HCT116 (cell line): Measurements from ENCODE around the gene CTBP1. TPM values are rescaled to one million over a fixed set of nuclear protein-coding genes. Genes with fewer than 3 reads are reported as not detected.

ENCODE experiments used
- ATAC-seq: fragments of 200-7000 bp; cut with Tn5 transposase; 2 replicates; pipeline ENCODE4 v1.9.1; 2020; ENCODE audit warnings: mild to moderate bottlenecking, moderate library complexity
- BruUV-seq: library from RNA; stranded (reverse); fragments of 400-500 nt; replicated peaks from 2 replicates; lab custom pipeline; 2021; lab: Mats Ljungman, UMichigan
- CTCF ChIA-PET: fragments of 300-600 bp; sonication (Branson Sonifier 250); formaldehyde crosslinking; loops from one replicate; lab custom pipeline; 2021; ENCODE audit warnings: antibody characterized with exemption; lab: Charles Lee
- POLR2A ChIA-PET: fragments of 300-600, 350-600 bp; sonication (Branson Sonifier 250); formaldehyde crosslinking; loops from one replicate; lab custom pipeline; 2021; ENCODE audit warnings: antibody characterized with exemption; lab: Charles Lee
- RAD21 ChIA-PET, 2 experiments: fragments of 300-600 bp; sonication (Branson Sonifier 250); formaldehyde crosslinking; loops; one replicate each; lab custom pipeline; 2023; ENCODE audit warnings: low total read pairs in 2 of 2; ENCODE audit not compliant: uncharacterized antibody in 2 of 2, unreplicated experiment in 2 of 2, low non-redundant PET in 1 of 2; lab: Charles Lee
- DNase-seq: peaks from one replicate; pipeline ENCODE4 v3.0.0-alpha.2; 2010; ENCODE audit warnings: low read depth, low spot score
- H2AFZ ChIP-seq: fragments of 200-600 bp; shearing (Covaris generic), sonication (generic); 2 replicates; pipeline ENCODE4 v1.6.1; 2017; ENCODE audit warnings: low read depth, mixed run types, mixed read lengths, antibody characterized with exemption, low read length; ENCODE audit not compliant: poor library complexity, severe bottlenecking
- H3K27ac ChIP-seq: 2 replicates; pipeline ENCODE4 v1.5.1; 2012; ENCODE audit warnings: low read depth, low read length
- H3K27me3 ChIP-seq: fragments of 200-600 bp; sonication (generic); 2 replicates; pipeline ENCODE4 v1.6.1; 2016; ENCODE audit warnings: mixed run types, low read length, mixed read lengths; ENCODE audit not compliant: insufficient read depth
- H3K36me3 ChIP-seq, 2 experiments: fragments of 200-500 bp in 1 of 2; fragments of 200-600 bp in 1 of 2; sonication (Bioruptor generic) in 1 of 2; sonication (generic) in 1 of 2; 2 replicates each; pipeline versions ENCODE4 v1.5.1 to v1.6.1; 2014 to 2016; ENCODE audit warnings: low read length in 2 of 2, inconsistent platforms in 1 of 2, mixed read lengths in 1 of 2, mixed run types in 1 of 2; ENCODE audit not compliant: insufficient read depth in 2 of 2, control insufficient read depth in 1 of 2
- H3K4me1 ChIP-seq, 2 experiments: fragments of 200-600 bp in 1 of 2; sonication (generic) in 1 of 2; 2 replicates each; pipeline versions ENCODE4 v1.5.1 to v1.6.1; 2012 to 2017; ENCODE audit warnings: low read length in 2 of 2, inconsistent platforms in 1 of 2, mild to moderate bottlenecking in 1 of 2, mixed read lengths in 1 of 2, mixed run types in 1 of 2, moderate library complexity in 1 of 2; ENCODE audit not compliant: insufficient read depth in 2 of 2, control insufficient read depth in 1 of 2
- H3K4me2 ChIP-seq: fragments of 200-600 bp; sonication (generic); 2 replicates; pipeline ENCODE4 v1.6.1; 2017; ENCODE audit warnings: mixed run types, low read length, mixed read lengths
- H3K4me3 ChIP-seq, 2 experiments: fragments of 200-600 bp in 1 of 2; sonication (generic) in 1 of 2; replicated peaks in 1 of 2; 2 replicates each; pipeline ENCODE4 v1.5.1; 2011 to 2016; ENCODE audit warnings: low read length in 2 of 2, control low read depth in 1 of 2, low read depth in 1 of 2, mild to moderate bottlenecking in 1 of 2, mixed read lengths in 1 of 2, mixed run types in 1 of 2
- H3K79me2 ChIP-seq: fragments of 200-600 bp; sonication (generic); 2 replicates; pipeline ENCODE4 v1.6.1; 2017; ENCODE audit warnings: mild to moderate bottlenecking, mixed run types, low read length, moderate library complexity, mixed read lengths; ENCODE audit not compliant: insufficient read depth
- H3K9ac ChIP-seq: fragments of 200-600 bp; sonication (generic); 2 replicates; pipeline ENCODE4 v1.6.1; 2016; ENCODE audit warnings: low read length, mixed read lengths
- H3K9me2 ChIP-seq: fragments of 200-600 bp; sonication (generic), shearing (Covaris generic); 2 replicates; pipeline ENCODE4 v1.6.1; 2017; ENCODE audit warnings: mixed run types, mild to moderate bottlenecking, moderate library complexity; ENCODE audit not compliant: insufficient read depth
- H3K9me3 ChIP-seq, 2 experiments: fragments of 200-500 bp in 1 of 2; fragments of 200-600 bp in 1 of 2; sonication (Bioruptor generic) in 1 of 2; sonication (generic) in 1 of 2; 2 replicates each; pipeline ENCODE4 v1.6.1; 2014 to 2017; ENCODE audit warnings: low read length in 2 of 2, mixed read lengths in 2 of 2, inconsistent platforms in 1 of 2, low read depth in 1 of 2, mild to moderate bottlenecking in 1 of 2, mixed run types in 1 of 2, moderate library complexity in 1 of 2; ENCODE audit not compliant: control insufficient read depth in 1 of 2, insufficient read depth in 1 of 2
- H4K20me1 ChIP-seq: fragments of 200-600 bp; sonication (generic), shearing (Covaris generic); 2 replicates; pipeline ENCODE4 v1.6.1; 2017; ENCODE audit warnings: mixed run types, mild to moderate bottlenecking, moderate library complexity; ENCODE audit not compliant: insufficient read depth
- ATF3 ChIP-seq: IDR thresholded peaks from 2 replicates; pipeline ENCODE4 v1.6.1; 2012
- CTCF ChIP-seq, 3 experiments: fragments of 200-600 bp in 1 of 3; sonication (generic) in 1 of 3; IDR thresholded peaks in 2 of 3; conservative IDR thresholded peaks in 1 of 3; 2 replicates each; pipeline ENCODE4 v1.5.1; 2012 to 2017; ENCODE audit warnings: low read depth in 2 of 3, low read length in 2 of 3, antibody characterized with exemption in 1 of 3, borderline replicate concordance in 1 of 3, control low read depth in 1 of 3, mild to moderate bottlenecking in 1 of 3, mixed read lengths in 1 of 3, mixed run types in 1 of 3, moderate library complexity in 1 of 3; ENCODE audit not compliant: insufficient read depth in 1 of 3
- EZH2 ChIP-seq: fragments of 200-600 bp; sonication (generic); IDR thresholded peaks from 2 replicates; pipeline ENCODE4 v1.6.1; 2017; ENCODE audit warnings: antibody characterized with exemption, mixed run types
- EZH2phosphoT487 ChIP-seq: fragments of 200-600 bp; IDR thresholded peaks from 2 replicates; pipeline ENCODE4 v1.6.1; 2018; ENCODE audit warnings: antibody characterized with exemption, borderline replicate concordance
- JUND ChIP-seq: IDR thresholded peaks from 2 replicates; pipeline ENCODE4 v1.6.1; 2012
- MAX ChIP-seq: IDR thresholded peaks from 2 replicates; pipeline ENCODE4 v1.6.1; 2012
- POLR2A ChIP-seq: IDR thresholded peaks from 2 replicates; pipeline ENCODE4 v1.7.0; 2011; ENCODE audit warnings: borderline replicate concordance; ENCODE audit not compliant: insufficient read depth, insufficient read length; ENCODE audit errors: extremely low read depth
- RAD21 ChIP-seq: IDR thresholded peaks from 2 replicates; pipeline ENCODE4 v1.6.1; 2012; ENCODE audit warnings: low read depth, mild to moderate bottlenecking
- SIN3A ChIP-seq: IDR thresholded peaks from 2 replicates; pipeline ENCODE4 v1.6.1; 2012; ENCODE audit warnings: low read depth
- SP1 ChIP-seq: IDR thresholded peaks from 2 replicates; pipeline ENCODE4 v1.6.1; 2012; ENCODE audit warnings: low read depth
- intact Hi-C: fragments of 100-400 bp; cut with micrococcal nuclease; formaldehyde crosslinking; loops from 2 replicates; pipeline ENCODE4 v1.10.0; 2022
- total RNA-seq: library from RNA; stranded (reverse); gene quantifications from one replicate; pipeline ENCODE4 v1.2.1, GENCODE V29; 2021; ENCODE audit not compliant: unreplicated experiment

CTBP1 gene
- total RNA-seq, 1 experiment from 2014 or later: 175 TPM

- CTCF ChIA-PET: no interaction called here
- no peak for DNase-seq
Observed at GRCh38 chr4:1194010-1194900, 54.7 kb downstream of the CTBP1 start.

More at GRCh38 chr4:1194010-1194900, 54.7 kb downstream of the CTBP1 start:
- H3K4me3 ChIP-seq: no peak overlapping the region
- H3K9ac ChIP-seq: no peak overlapping the region
- no peak for TF ChIP-seq SP1
- TF ChIP-seq RAD21: no peak
- TF ChIP-seq EZH2phosphoT487: no peak
- TF ChIP-seq JUND: no peak
- no peak for TF ChIP-seq POLR2A
- no peak for TF ChIP-seq MAX
- no peak for TF ChIP-seq EZH2
- no peak for TF ChIP-seq ATF3
- no peak for TF ChIP-seq SIN3A
- no peak for TF ChIP-seq CTCF (IDR thresholded peaks at IDR 0.05 in 2 of 3, conservative IDR thresholded peaks at IDR 0.05 in 1 of 3; ENCODE audit: borderline replicate concordance in 1 of 3, insufficient read depth in 1 of 3, low read depth in 2 of 3, low read length in 2 of 3)
- TF ChIP-seq, all 23 proteins: peak for 0
- Histone ChIP-seq H3K27me3 (no peaks in the 10 kb centered on the region), H3K27ac (no peak overlapping the region), H2AFZ (no peak overlapping the region), H3K9me2 (no peaks in the 10 kb centered on the region), H3K4me1 (peaks cover 13 to 17% of the 10 kb centered on the region in 2 experiments), H4K20me1 (no peaks in the 10 kb centered on the region), H3K4me2 (no peak overlapping the region), H3K36me3 (no peaks in the 10 kb centered on the region), H3K79me2 (no peaks in the 10 kb centered on the region), H3K9me3 (no peaks in the 10 kb centered on the region)
- POLR2A ChIA-PET: no interaction called here
- RAD21 ChIA-PET: no interaction called here
- BruUV-seq: no TSS peak
- intact Hi-C loops: no loop called here
- no peak for ATAC-seq
